ENCODE measurements around the gene RAPGEF3.

Gene RAPGEF3

DNA sequence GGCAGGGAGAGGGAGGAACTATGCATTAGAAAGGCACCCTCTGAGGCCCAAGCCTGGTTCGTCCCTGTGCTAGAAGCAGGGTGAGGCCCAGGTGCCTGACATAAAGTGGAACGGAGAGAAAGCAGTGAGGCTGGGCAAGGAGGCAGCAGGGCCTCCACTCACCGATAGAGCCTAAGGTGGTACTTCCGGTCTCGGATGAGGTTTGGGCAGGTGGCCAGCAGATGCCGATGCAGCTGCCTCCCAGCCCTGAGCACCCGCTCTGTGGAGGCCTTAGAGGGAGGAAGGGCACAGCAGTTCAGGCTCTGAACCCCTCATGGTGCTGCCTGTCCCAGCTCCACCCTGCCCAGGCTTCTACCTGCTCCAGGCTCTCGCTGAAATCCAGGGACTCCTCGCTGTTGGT, 7.1 kb downstream of the RAPGEF3 start:
- no peak overlapping the region for H3K4me3 ChIP-seq (ENCODE audit: low read depth, low read length)
- TF ChIP-seq, protein P1, sequence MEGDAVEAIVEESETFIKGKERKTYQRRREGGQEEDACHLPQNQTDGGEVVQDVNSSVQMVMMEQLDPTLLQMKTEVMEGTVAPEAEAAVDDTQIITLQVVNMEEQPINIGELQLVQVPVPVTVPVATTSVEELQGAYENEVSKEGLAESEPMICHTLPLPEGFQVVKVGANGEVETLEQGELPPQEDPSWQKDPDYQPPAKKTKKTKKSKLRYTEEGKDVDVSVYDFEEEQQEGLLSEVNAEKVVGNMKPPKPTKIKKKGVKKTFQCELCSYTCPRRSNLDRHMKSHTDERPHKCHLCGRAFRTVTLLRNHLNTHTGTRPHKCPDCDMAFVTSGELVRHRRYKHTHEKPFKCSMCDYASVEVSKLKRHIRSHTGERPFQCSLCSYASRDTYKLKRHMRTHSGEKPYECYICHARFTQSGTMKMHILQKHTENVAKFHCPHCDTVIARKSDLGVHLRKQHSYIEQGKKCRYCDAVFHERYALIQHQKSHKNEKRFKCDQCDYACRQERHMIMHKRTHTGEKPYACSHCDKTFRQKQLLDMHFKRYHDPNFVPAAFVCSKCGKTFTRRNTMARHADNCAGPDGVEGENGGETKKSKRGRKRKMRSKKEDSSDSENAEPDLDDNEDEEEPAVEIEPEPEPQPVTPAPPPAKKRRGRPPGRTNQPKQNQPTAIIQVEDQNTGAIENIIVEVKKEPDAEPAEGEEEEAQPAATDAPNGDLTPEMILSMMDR (IDR thresholded peaks at IDR 0.05; ENCODE audit: borderline replicate concordance, insufficient read depth, low read depth, low read length), result no peak

DNA sequence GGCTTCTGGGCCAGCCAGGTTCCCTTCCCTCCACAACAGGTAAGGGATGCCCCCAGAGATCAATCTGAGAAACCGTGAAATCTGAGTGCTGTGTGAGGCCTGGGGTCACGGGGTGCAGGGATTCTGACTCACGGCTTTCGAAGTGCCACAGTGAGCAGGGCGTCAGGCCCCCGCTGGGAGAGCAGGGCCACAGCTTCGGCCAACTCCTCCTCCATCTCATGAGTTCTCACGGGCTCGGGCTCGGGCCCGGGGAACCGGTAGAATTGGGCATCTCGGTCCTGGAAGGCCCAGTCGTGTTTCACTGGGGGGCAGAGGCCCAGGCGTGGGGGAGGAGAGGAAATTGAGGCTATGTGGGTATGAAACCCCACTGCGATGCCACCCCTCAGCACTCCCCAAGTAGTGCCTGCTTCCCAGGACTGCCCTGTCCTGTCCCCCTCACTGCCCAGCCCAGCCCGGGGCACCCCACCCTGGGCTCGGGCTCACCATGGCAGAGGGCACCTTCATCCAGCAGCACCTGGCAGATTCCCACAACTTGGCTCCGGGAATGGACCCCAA, 7.7 kb downstream of the RAPGEF3 start:
- TF ChIP-seq, protein P1 (IDR thresholded peaks at IDR 0.05; ENCODE audit: borderline replicate concordance, insufficient read depth, low read depth, low read length), result no peak

DNA sequence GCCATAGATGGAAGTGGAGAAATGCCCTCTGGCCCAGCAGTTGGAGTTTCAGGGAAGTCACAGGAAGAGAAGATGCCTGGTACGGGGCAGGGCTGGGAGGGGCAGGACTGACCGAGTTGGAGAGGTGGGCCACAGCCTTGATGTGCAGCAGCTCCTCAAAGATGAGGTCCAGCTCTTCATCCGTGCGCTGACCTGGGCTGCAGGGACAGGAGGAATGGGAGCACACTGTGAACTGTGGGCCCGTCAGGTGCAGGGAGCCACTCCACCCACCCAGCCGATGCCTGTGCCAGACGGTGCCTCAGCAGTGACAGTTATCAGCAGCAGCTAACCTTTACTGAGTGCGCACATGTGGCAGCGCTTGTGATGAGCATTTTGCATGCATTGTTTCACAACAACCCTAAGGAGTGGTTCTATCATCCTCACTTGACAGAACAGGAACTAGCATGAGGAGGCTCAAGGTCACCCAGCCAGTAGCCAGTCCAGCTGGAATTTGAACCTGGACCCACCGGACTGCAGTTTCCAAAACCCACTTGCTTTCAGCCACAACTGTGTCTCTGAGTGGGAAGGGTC, 8.4 kb downstream of the RAPGEF3 start:
- no peak overlapping the region for H3K4me3 ChIP-seq (ENCODE audit: low read depth, low read length)
- TF ChIP-seq, protein P1 (IDR thresholded peaks at IDR 0.05; ENCODE audit: borderline replicate concordance, insufficient read depth, low read depth, low read length), result no peak

More for the DNA sequence above, 7.7 kb downstream of the RAPGEF3 start:
- no peak overlapping the region for H3K4me3 ChIP-seq (ENCODE audit: low read depth, low read length)

DNA sequence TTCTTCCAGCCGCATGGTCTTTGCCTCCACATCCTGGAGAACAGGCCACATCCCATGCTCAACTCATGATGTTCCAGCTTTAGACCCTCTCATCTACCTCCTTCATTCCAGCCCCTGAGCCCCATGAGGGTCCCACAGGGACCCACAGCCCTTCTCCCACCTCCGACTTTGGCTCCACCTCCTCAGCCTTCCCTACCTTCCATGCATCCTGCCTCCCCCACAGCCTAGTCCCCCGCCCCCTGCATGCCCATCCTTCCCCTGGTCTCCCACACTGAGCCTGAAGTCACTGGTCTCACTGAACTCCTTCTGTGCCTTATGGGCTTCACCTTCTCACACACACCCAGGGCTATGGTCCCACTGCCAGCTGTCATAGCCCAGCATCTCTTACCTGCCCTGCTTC, 9.8 kb downstream of the RAPGEF3 start:
- TF ChIP-seq, protein P1 (IDR thresholded peaks at IDR 0.05; ENCODE audit: borderline replicate concordance, insufficient read depth, low read depth, low read length), result no peak
- no peak overlapping the region for H3K4me3 ChIP-seq (ENCODE audit: low read depth, low read length)

DNA sequence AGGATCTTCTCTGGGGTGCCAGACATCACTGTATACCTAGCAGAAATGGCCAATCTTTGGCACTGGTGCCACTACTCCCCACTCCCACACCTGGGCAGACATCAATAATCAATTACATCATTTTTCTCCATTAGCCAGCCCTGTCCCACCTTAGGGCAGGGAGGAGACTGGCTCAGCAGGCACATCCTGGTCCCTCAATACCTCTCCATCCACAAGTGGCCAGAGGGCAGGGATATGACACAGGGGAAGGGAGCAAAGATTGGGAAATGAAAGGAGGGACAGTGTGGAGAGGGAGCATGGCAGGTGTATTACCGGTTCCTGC, 10.2 kb downstream of the RAPGEF3 start:
- H3K4me3 ChIP-seq (ENCODE audit: low read depth, low read length), result no peak overlapping the region
- TF ChIP-seq, protein P1 (IDR thresholded peaks at IDR 0.05; ENCODE audit: borderline replicate concordance, insufficient read depth, low read depth, low read length), result no peak

DNA sequence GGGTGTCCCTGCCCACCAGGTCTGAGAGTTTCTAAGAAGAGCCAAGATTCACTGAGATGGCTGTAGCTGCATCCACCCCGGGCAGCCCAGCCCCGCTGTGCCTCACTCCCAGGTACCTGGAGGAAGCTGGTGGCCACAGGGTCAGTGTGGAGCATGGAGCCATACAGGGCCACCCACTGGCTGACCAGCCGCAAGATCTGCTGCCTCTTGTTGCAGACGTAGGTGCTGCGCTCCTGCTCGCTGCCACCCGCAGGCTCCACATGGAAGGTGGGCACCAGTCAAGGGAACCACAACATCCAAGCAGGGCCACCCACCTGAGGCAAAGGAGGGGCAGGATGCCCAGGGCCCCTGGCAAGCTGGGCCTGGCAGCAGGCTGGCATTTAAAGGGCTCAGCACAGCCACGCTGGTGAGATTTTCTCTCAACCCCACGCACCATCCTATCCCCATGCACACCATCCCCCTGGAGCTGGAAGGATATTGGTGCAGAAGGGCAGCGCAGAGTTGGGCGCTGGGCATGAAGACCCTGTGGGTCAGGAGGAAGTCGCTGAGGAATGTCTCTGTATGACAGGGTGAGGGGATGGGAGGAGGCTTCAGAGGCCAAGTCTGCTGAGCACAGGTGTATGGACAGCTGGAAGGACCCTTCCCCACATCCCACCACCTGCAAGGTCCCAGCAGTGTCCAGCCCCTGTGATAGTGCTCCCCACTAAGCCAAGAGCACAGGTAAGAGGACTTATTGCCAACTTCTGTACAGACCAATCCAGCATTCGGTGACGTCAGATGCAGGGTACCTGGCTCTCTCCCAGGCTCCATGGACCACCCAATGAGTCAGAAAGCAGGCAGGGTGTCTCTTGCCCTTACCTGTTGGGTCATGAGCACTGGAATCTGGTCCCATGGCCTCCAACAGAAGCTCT, 10.8 kb downstream of the RAPGEF3 start:
- TF ChIP-seq, protein P1 (IDR thresholded peaks at IDR 0.05; ENCODE audit: borderline replicate concordance, insufficient read depth, low read depth, low read length), result no peak
- no peak overlapping the region for H3K4me3 ChIP-seq (ENCODE audit: low read depth, low read length)

All from GM12875 (cell line).